ENCODE measurements around the gene TRIM17.
A peak's percentile ranks its signal among the peaks of the same experiment; 100 is the strongest.

Gene TRIM17

GRCh38 chr1:228400692-228401454 lies 15.8 kb downstream of the TRIM17 start:
- DNase-seq (ENCODE audit: low read depth) = no peak

- DNase-seq (ENCODE audit: low read depth) = no peak
These were observed 16.4 kb downstream of the TRIM17 start for GRCh38 chr1:228400237-228400651.

- DNase-seq (ENCODE audit: low read depth) = no peak
These were observed 17.0 kb downstream of the TRIM17 start for GRCh38 chr1:228399531-228400236.

GRCh38 chr1:228398741-228399461 lies 17.8 kb downstream of the TRIM17 start:
- DNase-seq (ENCODE audit: low read depth) = no peak

GRCh38 chr1:228397966-228398365 lies 18.7 kb downstream of the TRIM17 start:
- DNase-seq (ENCODE audit: low read depth) = no peak

GRCh38 chr1:228396770-228397662 lies 19.6 kb downstream of the TRIM17 start:
- no peak for DNase-seq (ENCODE audit: low read depth)

- no peak for DNase-seq (ENCODE audit: low read depth)
These were observed 21.9 kb downstream of the TRIM17 start for GRCh38 chr1:228394571-228395394.

GRCh38 chr1:228393811-228394570 lies 22.7 kb downstream of the TRIM17 start:
- no peak for DNase-seq (ENCODE audit: low read depth)

GRCh38 chr1:228393268-228393701 lies 23.4 kb downstream of the TRIM17 start:
- peak; percentile 68 for DNase-seq (ENCODE audit: low read depth)

GRCh38 chr1:228392111-228392936 lies 24.3 kb downstream of the TRIM17 start:
- no peak for DNase-seq (ENCODE audit: low read depth)

GRCh38 chr1:228391411-228392020 lies 25.1 kb downstream of the TRIM17 start:
- DNase-seq (ENCODE audit: low read depth) = no peak

GRCh38 chr1:228390649-228391048 lies 26.0 kb downstream of the TRIM17 start:
- DNase-seq (ENCODE audit: low read depth) = no peak

- no peak for DNase-seq (ENCODE audit: low read depth)
These were observed 29.3 kb downstream of the TRIM17 start for GRCh38 chr1:228387321-228387720.

- no peak for DNase-seq (ENCODE audit: low read depth)
These were observed 31.4 kb downstream of the TRIM17 start for GRCh38 chr1:228385232-228385631.

- no peak for DNase-seq (ENCODE audit: low read depth)
These were observed 32.9 kb downstream of the TRIM17 start for GRCh38 chr1:228383773-228384172.

- DNase-seq (ENCODE audit: low read depth) = no peak
These were observed 35.3 kb downstream of the TRIM17 start for GRCh38 chr1:228381356-228381755.

GRCh38 chr1:228379666-228380065 lies 37.0 kb downstream of the TRIM17 start:
- DNase-seq (ENCODE audit: low read depth) = no peak

GRCh38 chr1:228378873-228379460 lies 37.7 kb downstream of the TRIM17 start:
- DNase-seq (ENCODE audit: low read depth) = no peak
